ENCODE results near the gene GRID1.
"Not testable (repeated sequence)": the region's sequence is repeated elsewhere in the genome, so short reads cannot be mapped to it uniquely, and the experiment has no call there.

The GRID1 gene

DNA sequence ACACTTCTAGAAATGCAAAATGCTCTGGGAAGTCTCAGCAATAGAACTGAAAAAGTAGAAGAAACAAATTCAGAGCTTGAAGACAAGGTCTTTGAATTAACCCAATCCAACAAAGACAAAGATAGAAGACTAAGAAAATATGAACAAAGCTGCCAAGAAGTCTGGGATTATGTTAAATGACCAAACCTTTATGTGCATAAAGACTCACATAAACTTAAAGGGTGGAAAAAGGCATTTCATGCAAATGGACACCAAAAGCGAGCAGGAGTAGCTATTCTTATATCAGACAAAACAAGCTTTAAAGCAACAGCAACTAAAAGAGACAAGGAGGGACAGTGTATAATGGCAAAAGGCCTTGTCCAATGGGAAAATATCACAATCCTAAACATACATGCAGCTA, 274.3 kb downstream of the GRID1 start:
- not testable (repeated sequence) for DNase-seq

DNA sequence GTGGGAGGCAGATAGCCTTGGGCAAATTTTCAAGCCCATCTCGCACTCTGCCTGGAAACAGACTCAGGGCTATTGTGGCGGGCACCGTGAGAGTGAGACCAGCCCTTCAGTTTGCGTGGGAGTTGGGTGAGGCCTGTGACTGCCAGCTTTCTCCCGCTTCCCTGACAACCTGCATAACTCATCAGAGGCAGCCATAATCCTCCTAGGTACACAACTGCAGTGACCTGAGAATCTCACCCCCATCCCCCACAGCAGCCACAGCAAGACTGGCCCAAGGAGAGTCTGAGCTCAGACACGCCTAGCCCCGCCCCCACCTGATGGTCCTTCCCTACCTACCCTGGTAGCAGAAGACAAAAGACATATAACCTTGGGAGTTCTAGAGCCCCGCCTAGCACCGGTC, 275.4 kb downstream of the GRID1 start:
- no peak for DNase-seq

DNA sequence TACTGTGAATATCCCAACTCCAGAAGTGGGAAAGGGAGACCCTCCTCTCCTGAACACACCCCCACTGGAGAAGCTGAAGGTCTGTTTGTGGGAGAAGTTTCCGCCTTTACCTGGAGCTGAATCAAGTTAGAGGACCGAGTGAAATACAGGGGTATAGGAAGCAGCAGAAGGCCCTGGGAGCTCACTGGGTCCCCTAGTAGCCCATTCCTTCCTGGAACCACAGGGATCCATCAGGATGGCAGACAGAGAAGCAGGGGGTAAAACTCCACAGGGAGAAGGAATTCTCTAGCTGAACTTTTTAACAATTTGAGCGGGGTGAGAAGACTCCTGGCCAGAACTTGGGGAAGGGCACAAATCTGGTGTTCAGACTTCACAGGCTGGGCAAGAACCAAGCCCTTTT, 275.8 kb downstream of the GRID1 start:
- no peak for DNase-seq

DNA sequence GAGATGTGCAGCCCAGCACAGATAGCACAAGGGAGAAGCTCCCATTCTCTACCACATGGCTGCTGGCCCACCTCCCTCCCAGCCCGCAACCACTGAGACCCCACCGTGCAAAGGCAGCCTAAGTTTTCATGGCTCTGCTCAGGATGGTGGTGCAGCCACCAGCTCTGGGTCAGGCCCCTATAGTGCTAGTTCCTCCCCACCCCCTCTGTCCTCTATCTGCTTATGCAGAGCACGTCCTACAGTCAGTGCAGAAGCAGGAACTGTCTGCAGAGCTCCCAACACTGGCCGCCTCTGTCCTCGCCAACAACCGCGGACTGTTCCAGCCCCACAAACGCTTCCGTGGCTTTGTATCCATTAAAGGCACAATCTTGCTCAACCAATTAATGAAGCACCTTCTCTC, 278.9 kb downstream of the GRID1 start:
- DNase-seq, result no peak

DNA sequence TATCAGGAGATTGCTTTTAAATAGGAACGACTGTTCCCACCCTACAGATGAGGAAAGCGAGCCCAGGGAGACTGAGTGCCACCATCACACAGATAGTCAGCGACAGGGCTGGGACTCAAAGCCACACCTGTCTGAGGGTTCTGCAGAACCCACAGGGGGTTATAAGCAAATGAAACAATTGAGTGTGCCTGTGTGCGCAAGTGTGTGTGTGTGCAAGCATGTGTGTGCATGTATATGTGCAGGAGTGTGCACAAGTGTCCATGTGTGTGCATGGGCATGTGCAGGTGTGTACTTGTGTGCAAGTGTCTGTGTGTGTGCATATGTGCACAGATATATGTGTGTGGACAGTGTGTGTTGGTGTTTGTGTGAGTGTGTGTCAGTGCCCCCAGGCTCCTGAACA, 280.2 kb downstream of the GRID1 start:
- no peak for DNase-seq

DNA sequence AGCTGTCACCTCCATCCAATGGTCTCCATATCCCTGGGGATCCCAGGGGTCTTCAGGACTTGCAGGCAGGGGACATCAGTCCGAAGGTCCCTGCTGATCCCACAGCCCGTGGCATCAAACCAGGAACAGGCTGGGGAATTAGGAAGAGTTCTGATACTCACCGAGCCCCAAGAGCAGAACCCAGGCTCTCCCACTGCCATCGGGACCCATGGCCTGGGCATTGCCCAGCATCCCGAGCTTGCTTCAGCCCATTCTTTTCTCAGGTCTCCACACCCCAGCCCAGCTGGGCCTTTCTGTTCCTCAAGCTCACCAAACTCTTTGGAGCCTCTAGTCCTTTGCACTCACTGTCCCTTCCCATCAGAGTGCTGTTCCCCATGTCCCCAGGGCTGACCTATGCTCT, 280.9 kb downstream of the GRID1 start:
- no peak for DNase-seq

DNA sequence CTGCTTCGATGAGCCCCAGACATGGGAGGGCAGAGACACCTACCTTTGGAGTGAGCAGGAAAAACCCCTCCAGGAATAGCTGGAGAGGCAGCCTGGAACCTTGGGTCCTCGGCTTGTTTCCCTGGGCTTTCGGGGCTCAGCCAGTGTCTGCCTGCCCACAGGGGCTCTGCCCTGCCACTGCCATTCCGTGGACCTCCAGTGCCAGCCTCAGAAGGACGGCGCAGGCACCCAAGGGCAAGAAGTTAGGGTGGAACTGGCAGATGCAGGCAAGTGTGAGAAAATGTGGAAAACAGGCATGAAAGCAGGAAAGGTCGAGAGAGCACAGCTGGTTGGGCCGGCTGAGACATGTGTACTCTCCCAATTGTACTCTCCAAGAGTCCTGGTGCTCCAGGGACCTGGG, 281.5 kb downstream of the GRID1 start:
- DNase-seq, result no peak

DNA sequence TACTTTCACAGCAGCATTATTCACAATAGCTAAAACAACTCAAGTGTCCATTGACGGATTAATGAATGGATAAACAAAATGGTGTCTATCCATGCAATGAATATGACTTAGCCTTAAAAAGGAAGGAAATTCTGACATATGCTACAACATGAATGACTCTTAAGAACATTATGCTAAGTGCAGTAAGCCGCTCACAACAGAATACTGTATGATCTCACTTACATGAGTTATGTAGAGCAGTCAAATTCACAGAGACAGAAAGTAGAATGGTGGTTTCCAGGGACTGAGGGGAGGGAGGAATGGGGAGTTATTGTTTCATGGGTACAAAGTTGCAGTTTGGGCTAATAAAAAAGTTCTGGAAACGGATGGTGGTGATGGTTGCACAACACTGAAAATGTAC, 282.0 kb downstream of the GRID1 start:
- DNase-seq, result no peak

DNA sequence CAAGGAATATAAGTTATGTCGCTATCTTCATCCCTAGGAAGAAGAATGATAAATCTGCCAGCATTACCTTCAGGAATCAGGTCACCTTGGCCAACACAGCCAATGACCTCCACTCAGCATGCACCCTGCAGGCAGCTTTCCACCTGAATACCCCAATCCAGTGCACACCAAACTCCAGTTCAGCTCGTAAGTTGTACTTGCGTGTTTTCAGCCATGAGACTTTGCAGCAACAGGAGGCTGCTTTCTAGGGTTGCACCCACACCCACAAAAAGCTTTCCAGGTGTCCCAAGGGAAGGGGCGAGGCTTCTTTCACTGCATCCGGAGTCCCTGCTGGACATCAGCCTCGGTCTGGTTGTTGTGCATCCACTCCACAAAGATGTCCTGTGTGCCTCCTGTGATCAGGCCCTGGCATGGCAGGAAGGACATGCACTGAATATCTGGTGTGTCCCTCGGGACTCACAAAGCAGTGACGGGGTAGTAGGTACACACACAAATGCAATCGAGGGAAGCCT, 282.9 kb downstream of the GRID1 start:
- DNase-seq, result no peak

DNA sequence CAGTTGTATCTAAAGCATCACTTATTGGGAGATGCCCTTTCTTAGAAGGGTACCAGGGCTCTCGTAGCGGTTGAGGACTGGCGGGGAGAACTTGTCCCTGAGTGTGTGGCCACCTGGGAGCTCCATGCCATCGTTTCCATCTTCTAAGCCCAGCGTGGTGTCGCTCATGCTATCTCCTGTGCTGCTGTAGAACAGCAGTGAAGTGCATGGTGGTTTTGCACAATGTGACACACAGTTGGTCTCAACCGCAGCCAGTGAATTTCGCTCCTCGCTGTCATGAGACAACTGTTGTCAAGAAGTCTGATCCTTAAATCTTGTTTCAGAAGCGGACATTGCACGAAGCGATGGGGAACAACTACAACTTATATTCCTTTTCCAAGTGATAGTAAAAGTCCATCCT, 283.4 kb downstream of the GRID1 start:
- no peak for DNase-seq

DNA sequence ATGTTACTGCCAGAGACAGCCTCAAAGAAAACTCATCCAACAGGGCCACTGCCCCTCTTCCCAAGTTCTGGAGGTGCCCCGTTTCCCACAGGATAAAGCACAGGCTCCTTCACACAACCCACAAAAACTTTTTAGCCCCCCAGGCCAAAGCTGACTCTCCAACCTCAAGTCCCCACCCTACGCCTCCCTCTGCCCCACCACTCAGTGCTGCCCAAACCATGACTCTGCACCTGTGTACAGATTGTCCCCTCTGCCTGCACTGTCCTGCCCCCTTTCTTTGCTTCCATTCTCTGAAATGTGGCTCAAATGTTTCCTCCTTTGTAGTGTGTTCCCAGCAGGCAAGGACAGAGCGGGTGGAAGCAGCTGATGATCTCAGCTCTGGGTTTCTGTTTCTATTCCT, 284.0 kb downstream of the GRID1 start:
- DNase-seq, result no peak

DNA sequence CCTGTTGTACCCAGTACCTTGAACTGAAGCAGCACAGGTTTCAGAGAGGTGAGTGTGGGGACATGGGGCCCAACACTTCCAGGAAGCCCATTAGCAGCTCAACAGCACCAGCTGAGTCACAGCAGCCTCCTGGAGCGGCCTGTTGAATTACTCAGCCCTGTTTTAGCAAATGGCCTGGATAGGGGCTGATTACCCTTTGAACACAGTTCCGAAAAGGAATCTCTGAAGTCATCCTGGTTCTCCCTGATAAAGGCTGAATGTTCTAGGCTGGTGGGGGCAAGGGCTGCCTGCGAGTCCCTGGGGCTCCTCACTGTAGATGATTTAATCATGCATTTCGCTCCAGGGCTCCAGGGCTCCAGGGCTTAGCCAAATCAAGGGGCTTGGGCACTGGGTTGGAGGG, 287.5 kb downstream of the GRID1 start:
- DNase-seq, result no peak

DNA sequence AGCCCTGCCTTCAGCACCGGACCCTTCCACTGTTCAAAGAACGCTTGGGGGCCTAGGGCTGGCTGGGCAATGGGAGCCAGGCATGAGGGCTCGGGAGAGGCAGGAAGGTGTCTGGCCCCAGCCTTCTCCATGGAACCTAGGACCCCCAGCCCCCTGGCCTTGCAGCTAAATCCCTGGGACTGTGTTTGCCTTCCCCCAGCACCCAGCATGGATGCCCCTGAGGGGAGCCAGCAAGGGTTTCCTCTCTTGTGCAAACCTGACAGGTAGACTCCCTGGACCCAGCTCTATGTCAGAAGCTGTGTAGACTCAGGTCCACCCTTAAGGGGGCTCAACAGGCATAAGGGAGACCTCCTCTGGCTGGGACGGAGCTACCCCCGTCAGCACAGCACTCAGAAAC, 288.0 kb downstream of the GRID1 start:
- DNase-seq, result no peak

DNA sequence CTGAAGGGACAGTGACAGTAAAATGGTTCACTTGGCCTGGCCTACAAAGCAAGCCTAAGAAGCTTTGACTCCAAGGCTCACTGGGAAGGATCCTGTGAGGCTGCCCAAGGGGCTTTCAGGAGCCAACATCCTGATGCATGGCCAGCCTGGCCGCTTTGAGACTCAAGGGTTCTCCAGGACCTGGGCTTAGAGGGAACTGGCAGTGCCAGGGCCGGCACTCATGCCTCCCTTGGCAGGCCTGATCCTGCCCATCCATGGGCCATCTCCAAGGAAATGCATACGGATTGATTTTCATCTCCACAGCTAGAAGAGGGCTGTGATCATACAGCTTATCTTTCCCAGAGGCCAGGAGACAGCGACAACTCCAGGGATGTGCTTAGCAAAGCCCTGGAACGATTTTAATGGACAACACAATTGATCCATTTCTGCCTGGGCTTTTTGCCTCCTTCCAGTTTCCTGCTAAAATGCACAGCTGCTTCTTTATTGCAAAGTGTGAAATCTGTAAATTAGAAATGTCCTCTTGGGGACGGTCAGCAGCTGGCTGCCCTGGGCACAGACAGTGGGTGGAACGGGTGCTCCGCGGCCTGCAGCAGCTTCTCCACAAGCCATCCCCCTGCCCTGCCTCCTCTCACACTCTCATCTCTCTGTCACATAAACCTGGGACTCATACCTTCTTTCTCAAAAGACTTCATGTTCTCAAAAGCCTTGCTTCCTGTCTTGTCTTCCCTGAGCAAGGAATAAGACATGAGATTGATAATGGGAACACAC, 288.5 kb downstream of the GRID1 start:
- DNase-seq, result no peak

DNA sequence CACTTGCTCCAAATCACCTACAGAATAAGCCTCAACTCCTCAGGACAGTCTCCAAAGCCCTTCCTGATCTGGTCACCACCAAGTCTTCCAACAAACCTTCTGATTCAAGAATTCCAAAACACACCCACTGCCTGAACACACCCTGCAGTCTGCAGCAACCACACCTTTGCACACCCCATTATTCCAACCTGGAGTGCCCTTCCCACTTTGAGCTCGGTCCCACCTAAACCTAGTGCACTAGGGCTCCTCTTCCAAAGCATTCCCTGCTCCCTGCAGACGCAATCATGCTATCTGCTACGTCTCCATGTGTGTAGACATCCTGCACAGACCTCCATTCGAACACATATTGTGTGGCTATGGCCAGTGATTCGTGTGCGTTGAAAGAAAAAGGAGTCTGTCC, 289.3 kb downstream of the GRID1 start:
- no peak for DNase-seq

DNA sequence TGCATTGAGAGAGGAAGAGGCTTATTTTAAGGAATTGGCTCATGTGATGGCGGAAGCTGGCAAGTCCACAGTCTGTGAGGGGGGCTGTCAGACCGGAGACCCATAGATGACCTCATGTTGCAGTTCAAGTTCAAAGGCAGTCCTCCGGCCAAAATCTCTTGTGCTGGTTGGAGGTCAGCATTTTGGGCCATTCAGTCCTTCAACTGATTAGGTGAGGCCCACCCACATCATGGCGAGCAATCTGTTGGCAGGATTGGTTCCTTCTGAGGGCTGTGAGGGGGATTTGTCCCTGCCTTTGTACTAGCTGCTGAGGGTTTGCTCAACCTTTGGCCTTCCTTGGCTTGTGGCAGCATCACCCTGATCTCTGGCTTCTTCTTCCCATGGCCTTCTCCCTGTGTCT, 290.1 kb downstream of the GRID1 start:
- not testable (repeated sequence) for DNase-seq

DNA sequence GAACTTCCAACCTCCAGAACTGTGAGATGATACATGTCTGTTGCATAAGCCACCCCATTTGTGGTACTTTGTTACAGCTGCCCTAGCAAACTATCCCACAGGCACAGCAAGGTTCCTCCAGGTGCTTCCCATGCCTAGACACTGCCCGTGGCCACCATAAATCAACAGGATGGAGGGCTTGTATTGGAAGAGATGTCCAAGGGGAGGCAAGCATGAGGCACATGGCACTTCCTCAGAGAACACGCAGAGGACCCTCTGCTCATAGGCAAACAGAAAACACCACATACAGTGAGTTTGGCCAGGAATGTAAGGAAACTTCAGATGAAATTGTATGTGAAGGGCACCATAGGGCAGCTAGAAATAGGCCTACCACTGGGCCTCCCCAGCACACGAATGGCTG, 291.1 kb downstream of the GRID1 start:
- DNase-seq, result no peak

DNA sequence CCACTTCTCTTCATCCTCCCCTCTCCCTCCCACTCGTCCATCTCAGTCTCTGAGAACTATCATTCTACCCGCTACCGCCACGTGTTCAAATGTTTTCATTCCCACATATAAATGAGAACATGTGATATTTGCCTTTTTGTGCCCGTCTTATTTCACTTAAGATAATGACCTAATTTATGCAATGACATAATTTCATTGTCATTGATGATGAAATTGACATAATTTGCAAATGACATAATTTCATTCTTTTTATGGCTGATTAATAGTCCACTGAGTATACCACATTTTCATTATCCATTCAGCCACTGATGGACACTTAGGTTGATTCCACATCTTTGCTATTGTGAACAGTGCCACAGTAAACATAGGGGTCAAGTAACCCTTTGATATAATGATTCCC, 292.3 kb downstream of the GRID1 start:
- DNase-seq, result no peak

DNA sequence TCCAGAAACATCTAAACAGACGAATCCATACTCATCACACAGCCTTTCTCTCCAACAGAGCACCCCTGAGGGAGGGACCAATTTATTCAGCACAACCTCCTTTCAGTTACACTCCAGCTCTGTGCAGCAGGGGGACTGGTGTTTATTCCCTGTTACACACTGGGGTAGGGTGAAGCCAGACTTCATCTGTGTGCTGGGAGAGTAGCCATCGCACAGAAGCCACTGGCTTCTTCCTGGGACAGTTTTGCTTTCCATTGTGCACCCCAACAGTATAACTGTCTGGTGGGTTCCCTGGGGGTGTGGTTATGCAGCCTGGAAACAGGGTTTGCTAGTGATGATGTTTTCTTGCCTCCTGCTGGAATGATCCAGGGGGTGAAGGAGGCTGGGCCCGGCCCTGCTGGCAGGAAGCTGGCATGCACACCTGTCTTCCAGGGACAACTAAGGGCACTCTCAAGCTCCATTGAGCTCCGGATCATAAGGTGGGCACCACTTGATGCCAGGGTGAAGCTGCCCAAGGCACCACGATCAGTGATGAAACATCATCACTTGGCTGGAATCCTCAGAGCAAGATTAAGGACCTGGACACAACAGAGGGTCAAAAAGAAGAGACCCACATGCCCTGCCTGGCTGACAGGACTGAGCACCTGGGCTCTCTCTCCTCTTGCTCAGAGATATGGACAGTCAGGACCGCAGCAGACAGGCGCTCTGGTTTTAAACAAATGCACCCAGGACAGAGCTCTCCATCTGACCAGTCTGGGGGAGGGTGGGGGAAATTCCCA, 293.2 kb downstream of the GRID1 start:
- DNase-seq, result no peak

DNA sequence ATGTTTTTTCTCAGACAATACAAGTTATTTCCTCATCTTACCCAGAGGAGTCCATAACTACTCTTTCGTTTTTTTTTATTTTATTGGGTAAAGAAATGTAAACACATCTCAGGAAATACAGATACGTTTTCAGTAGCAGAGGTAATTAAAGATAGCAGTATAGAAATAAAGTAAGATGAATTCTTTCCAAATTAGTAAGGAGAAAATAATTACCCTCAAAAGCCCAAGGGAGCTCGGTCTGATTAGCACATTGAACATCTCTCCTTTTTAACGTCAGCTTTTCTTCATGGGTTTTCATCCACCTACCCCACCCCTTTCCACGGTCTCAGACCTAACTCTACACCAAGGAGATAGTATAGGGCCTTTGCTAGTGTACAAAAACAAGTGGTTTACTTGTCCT, 294.2 kb downstream of the GRID1 start:
- no peak for DNase-seq

DNA sequence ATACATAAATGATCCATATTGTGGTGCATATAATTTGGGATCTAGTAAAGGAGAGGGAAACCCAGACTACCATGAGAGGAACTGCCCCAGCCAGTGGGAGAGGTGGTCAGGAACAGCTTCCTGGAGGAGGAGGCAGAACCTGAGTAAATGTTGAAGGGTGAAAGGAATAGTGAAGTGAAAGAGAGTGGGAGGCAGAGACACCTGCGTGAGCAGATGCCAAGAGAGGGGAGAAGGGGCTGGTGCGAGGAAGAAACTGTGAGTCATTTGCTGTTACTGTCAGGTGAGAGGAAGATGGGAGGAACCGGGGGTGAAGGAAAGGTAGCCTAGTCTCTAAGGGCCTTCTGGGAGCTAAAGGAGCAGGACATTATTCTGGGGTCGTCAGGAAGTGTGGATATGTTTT, 294.8 kb downstream of the GRID1 start:
- DNase-seq, result no peak

DNA sequence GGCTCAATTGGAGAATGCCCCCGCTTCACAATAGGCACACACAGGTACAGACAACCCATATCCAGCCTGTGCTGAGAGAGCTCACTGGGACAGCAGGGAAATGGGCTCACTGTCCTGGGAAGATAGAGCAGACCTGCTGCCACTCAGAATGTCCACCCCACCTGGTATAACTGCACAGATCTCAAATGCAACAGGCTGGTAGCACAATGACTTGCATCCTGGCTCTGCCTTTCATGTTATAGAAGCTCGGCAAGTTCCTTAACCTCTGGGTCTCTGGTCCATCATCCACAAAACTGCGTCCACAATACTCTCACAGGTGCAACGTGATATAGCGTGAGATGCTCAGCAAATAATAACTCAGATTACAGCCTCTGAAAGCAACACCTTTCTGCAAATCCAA, 295.4 kb downstream of the GRID1 start:
- DNase-seq, result no peak

DNA sequence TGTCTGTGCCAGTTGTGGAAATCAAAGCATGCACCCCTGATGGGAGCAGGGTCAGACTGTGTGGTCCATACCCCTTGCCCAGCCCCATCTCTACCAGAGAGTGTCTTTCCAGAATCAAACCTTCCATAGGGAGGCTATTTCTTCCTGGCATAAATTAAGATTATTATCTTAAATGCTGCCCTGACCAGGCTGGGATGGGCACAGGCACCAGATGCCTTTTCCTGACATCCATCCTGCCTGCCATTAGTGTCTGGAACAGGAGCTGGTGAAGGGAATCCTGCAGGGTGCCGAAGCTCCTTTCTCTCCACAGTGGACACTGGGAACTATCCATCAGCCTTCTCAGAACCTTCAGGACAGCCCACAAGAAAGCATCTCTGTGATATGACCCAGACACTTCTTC, 296.3 kb downstream of the GRID1 start:
- DNase-seq, result no peak

DNA sequence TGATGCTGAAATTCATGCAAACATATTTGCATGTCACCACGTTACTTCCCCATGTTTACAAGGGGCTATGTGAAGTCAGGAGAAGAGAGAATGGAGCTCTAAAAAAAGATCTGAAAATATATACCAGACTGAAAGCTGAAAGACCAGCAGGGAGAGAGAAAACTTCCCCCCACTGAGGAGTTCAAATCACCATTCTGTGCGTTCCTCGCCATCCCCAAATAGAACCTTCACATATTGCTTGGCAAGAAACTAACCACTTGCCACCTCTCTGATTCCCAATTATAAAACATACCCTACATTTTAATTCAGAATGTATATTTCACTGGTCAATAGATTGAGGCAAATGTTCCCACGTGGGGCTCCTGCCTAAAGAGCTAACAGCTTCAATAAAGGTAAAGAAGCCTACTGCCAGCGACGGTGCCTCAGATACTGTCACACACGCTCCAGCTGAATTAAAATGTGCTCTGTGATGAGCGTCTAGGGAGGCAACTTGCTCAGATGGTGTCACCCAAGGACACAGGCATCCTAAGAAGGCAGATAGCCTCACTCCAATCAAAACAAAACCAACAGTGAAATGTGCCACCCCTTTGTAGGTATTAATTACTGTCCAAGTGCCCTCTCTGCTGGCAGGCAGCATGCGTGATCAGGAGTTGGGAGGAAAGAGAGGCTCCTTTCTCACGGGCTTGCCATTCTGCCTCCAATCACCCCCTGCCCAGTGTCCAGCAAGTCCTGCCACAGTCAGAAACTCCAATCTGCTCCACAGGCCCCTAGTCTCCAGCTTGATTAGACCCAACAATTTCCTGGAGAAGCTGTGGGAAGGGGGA, 298.2 kb downstream of the GRID1 start:
- no peak for DNase-seq

All from RPMI8226 (cell line).